Measurements from ENCODE around the gene CLEC2A. TPM values are rescaled to one million over a fixed set of nuclear protein-coding genes. Genes with fewer than 3 reads are reported as not detected.
"Not testable (repeated sequence)": the region's sequence is repeated elsewhere in the genome, so short reads cannot be mapped to it uniquely, and the experiment has no call there.

The CLEC2A gene
- polyA plus RNA-seq, 3 donors = not detected

GRCh38 chr12:9975614-9976013 is 43.4 kb upstream of the CLEC2A start:
- no peaks in the 10 kb centered on the region for H3K27me3 ChIP-seq (ENCODE audit: control insufficient read depth in 2 of 2, insufficient read depth in 2 of 2, low read length in 2 of 2)
- TF ChIP-seq CTCF (IDR thresholded peaks at IDR 0.05) = no peak
- 100% methylated on average over 1 of the region's 2 CpGs for WGBS (ENCODE audit: insufficient coverage)
- Mint-ChIP-seq H3K27ac (peak overlapping the region; percentile 15 to 89 (median 77)), H3K4me1 (peaks cover 81% of the 10 kb centered on the region), H3K4me3 (peak overlapping the region; percentile 58 to 100), H3K36me3 (peaks cover 75 to 84% of the 10 kb centered on the region in 2 donors), H3K9me3 (peaks cover 0 to 19% (median 7%) of the 10 kb centered on the region in 7 donors), H3K27me3 (ENCODE audit: low read depth in 3 of 3) (no peaks in the 10 kb centered on the region)
- H3K79me2 ChIP-seq (ENCODE audit: insufficient read depth, low read length) = peaks cover 100% of the 10 kb centered on the region
- peak overlapping the region; percentile 47 to 76 for H3K27ac ChIP-seq (ENCODE audit: low read depth in 1 of 2, low read length in 2 of 2)
- peaks cover 63 to 78% of the 10 kb centered on the region in 2 donors for H3K4me1 ChIP-seq (ENCODE audit: control insufficient read depth in 1 of 2, insufficient read depth in 2 of 2, low read length in 2 of 2)
- intact Hi-C loops (cut with micrococcal nuclease) = loop anchor here (5.0 to 10.0 kb wide), 3 partner anchors 33 to 52 kb away; no protein-coding TSS in a partner anchor
- H4K20me1 ChIP-seq (ENCODE audit: insufficient read depth, low read length) = peaks cover 84% of the 10 kb centered on the region
- H3K36me3 ChIP-seq (replicated peaks in 1 of 2; ENCODE audit: control insufficient read depth in 1 of 2, insufficient read depth in 2 of 2, low read length in 2 of 2) = peaks cover 18 to 61% of the 10 kb centered on the region in 2 donors
- H2AFZ ChIP-seq (ENCODE audit: insufficient read depth, low read depth, low read length, poor library complexity, severe bottlenecking) = no peak overlapping the region
- H3K9me3 ChIP-seq (replicated peaks in 1 of 2; ENCODE audit: control insufficient read depth in 1 of 2, insufficient read depth in 1 of 2, low read length in 2 of 2) = peaks cover 0 to 9% of the 10 kb centered on the region in 2 donors
- peak overlapping the region; percentile 72 for H3K4me2 ChIP-seq (replicated peaks; ENCODE audit: extremely low read depth, low read length, poor library complexity, severe bottlenecking)
- no peak for DNase-seq
- H3K9ac ChIP-seq (ENCODE audit: insufficient read depth, low read length, poor library complexity, severe bottlenecking) = no peak overlapping the region
- peak overlapping the region; percentile 86 to 100 (median 98) for H3K4me3 ChIP-seq (replicated peaks in 1 of 3; ENCODE audit: low read depth in 2 of 3, low read length in 3 of 3)

GRCh38 chr12:9974731-9975130 is 42.6 kb upstream of the CLEC2A start:
- Histone ChIP-seq H3K79me2 (ENCODE audit: insufficient read depth, low read length) (peaks cover 100% of the 10 kb centered on the region), H3K36me3 (replicated peaks in 1 of 2; ENCODE audit: control insufficient read depth in 1 of 2, insufficient read depth in 2 of 2, low read length in 2 of 2) (peaks cover 10 to 52% of the 10 kb centered on the region in 2 donors), H3K4me3 (replicated peaks in 1 of 3; ENCODE audit: low read depth in 2 of 3, low read length in 3 of 3) (peak overlapping the region; percentile 86 to 100 (median 98)), H4K20me1 (ENCODE audit: insufficient read depth, low read length) (peaks cover 75% of the 10 kb centered on the region), H3K4me2 (replicated peaks; ENCODE audit: extremely low read depth, low read length, poor library complexity, severe bottlenecking) (peak overlapping the region; percentile 72), H3K4me1 (ENCODE audit: control insufficient read depth in 1 of 2, insufficient read depth in 2 of 2, low read length in 2 of 2) (peaks cover 61 to 78% of the 10 kb centered on the region in 2 donors), H3K27ac (ENCODE audit: low read depth in 1 of 2, low read length in 2 of 2) (peak overlapping the region in 1 of 2 donors; percentile 76), H3K9ac (ENCODE audit: insufficient read depth, low read length, poor library complexity, severe bottlenecking) (peak overlapping the region; percentile 24)
- H3K9me3 ChIP-seq (replicated peaks in 1 of 2; ENCODE audit: control insufficient read depth in 1 of 2, insufficient read depth in 1 of 2, low read length in 2 of 2); H3K27me3 Mint-ChIP-seq (ENCODE audit: low read depth in 3 of 3); H3K27me3 ChIP-seq (ENCODE audit: control insufficient read depth in 2 of 2, insufficient read depth in 2 of 2, low read length in 2 of 2); H2AFZ ChIP-seq (ENCODE audit: insufficient read depth, low read depth, low read length, poor library complexity, severe bottlenecking): not testable (repeated sequence)
- intact Hi-C loops (cut with micrococcal nuclease) = loop anchor here (5.0 to 10.0 kb wide), 3 partner anchors 32 to 53 kb away; no protein-coding TSS in a partner anchor
- Mint-ChIP-seq H3K27ac (peak overlapping the region; percentile 54 to 89 (median 85)), H3K36me3 (peaks cover 66 to 79% of the 10 kb centered on the region in 2 donors), H3K4me3 (peak overlapping the region; percentile 58 to 100), H3K9me3 (peaks cover 0 to 16% (median 7%) of the 10 kb centered on the region in 7 donors), H3K4me1 (peaks cover 78% of the 10 kb centered on the region)
- peak in 1 of 3 donors; percentile 49 for DNase-seq
- no CpG with 5 or more reads among the region's 2 CpGs for WGBS (ENCODE audit: insufficient coverage)
